HepG2 (cell line): ENCODE measurements around the gene RAB11FIP5. TPM values are rescaled to one million over a fixed set of nuclear protein-coding genes. Genes with fewer than 3 reads are reported as not detected.
A peak's percentile ranks its signal among the peaks of the same experiment; 100 is the strongest.

Experiments
- ATF1 ChIP-seq: IDR thresholded peaks from 2 replicates; pipeline ENCODE4 v1.6.1; 2016; ENCODE audit warnings: mild to moderate bottlenecking, control low read depth
- FIP1L1 ChIP-seq: fragments of 200-400 bp; formaldehyde crosslinking; IDR thresholded peaks from 2 replicates; pipeline ENCODE4 v1.6.1; 2018; ENCODE audit warnings: low read depth, mild to moderate bottlenecking, low read length, moderate library complexity, borderline replicate concordance; ENCODE audit not compliant: insufficient read depth
- MATR3 ChIP-seq: sonication (generic); formaldehyde crosslinking; IDR thresholded peaks from 2 replicates; pipeline ENCODE4 v1.4.0; 2020; ENCODE audit warnings: missing genetic modification reagents
- MXD3 ChIP-seq: IDR thresholded peaks from 2 replicates; pipeline ENCODE4 v1.6.1; 2016; ENCODE audit warnings: mild to moderate bottlenecking, missing biosample characterization, missing genetic modification reagents
- NFE2 ChIP-seq: sonication (generic); formaldehyde crosslinking; IDR thresholded peaks from 2 replicates; pipeline ENCODE4 v1.4.0; 2020; ENCODE audit warnings: missing genetic modification reagents
- SMAD9 ChIP-seq: sonication (generic); formaldehyde crosslinking; IDR thresholded peaks from 2 replicates; pipeline ENCODE4 v1.5.1; 2020; ENCODE audit warnings: mild to moderate bottlenecking, missing genetic modification reagents
- TRIM22 ChIP-seq: fragments of 450-650 bp; IDR thresholded peaks from 2 replicates; pipeline ENCODE4 v1.6.1; 2017
- ZBTB2 ChIP-seq: sonication (generic); formaldehyde crosslinking; IDR thresholded peaks from 2 replicates; pipeline ENCODE4 v1.8.0; 2022; ENCODE audit warnings: low read depth, missing genetic modification reagents
- ZNF205 ChIP-seq: IDR thresholded peaks from 2 replicates; pipeline ENCODE4 v1.6.1; 2018; ENCODE audit warnings: missing biosample characterization, missing genetic modification reagents
- ZNF253 ChIP-seq: sonication (generic); formaldehyde crosslinking; IDR thresholded peaks from 2 replicates; pipeline ENCODE4 v1.8.0; 2022; ENCODE audit warnings: mild to moderate bottlenecking, missing genetic modification reagents, borderline replicate concordance
- ZNF256 ChIP-seq: sonication (generic); formaldehyde crosslinking; conservative IDR thresholded peaks from 2 replicates; pipeline ENCODE4 v1.4.0; 2020; ENCODE audit warnings: missing genetic modification reagents
- ZNF318 ChIP-seq: sonication (generic); formaldehyde crosslinking; IDR thresholded peaks from 2 replicates; pipeline ENCODE4 v1.4.0; 2020; ENCODE audit warnings: mild to moderate bottlenecking, missing genetic modification reagents
- ZNF343 ChIP-seq: sonication (generic); formaldehyde crosslinking; IDR thresholded peaks from 2 replicates; pipeline ENCODE4 v1.4.0; 2020; ENCODE audit warnings: mild to moderate bottlenecking, missing genetic modification reagents
- ZNF570 ChIP-seq: sonication (generic); formaldehyde crosslinking; IDR thresholded peaks from 2 replicates; pipeline ENCODE4 v1.4.0; 2020; ENCODE audit warnings: mild to moderate bottlenecking, missing genetic modification reagents, borderline replicate concordance
- ZNF749 ChIP-seq: sonication (generic); formaldehyde crosslinking; IDR thresholded peaks from 2 replicates; pipeline ENCODE4 v1.8.0; 2022; ENCODE audit warnings: mild to moderate bottlenecking, missing genetic modification reagents, moderate library complexity, borderline replicate concordance
- ZNF773 ChIP-seq: sonication (generic); formaldehyde crosslinking; IDR thresholded peaks from 2 replicates; pipeline ENCODE4 v1.4.0; 2020; ENCODE audit warnings: missing genetic modification reagents, borderline replicate concordance
- polyA plus RNA-seq, 8 experiments: library from polyadenylated mRNA; depleted of rRNA in 3 of 8; stranded (reverse) in 7 of 8; unstranded in 1 of 8; fragments of >200 nt; fragmentation: Illumina TruSeq in 4 of 8; extraction: Trizol in 4 of 8; gene quantifications; 2 replicates each; pipeline versions ENCODE4 v1.2.1 to v1.2.3, GENCODE V29; 2011 to 2016; ENCODE audit warnings: low read depth in 4 of 8, missing spikeins in 1 of 8, mixed read lengths in 1 of 8; ENCODE audit not compliant: insufficient read depth in 1 of 8
- total RNA-seq, 5 experiments: library from RNA; depleted of rRNA; stranded (reverse); fragments of >200 nt; fragmentation: Illumina TruSeq; extraction: Trizol; gene quantifications; 2 replicates each; pipeline ENCODE4 v1.2.3, GENCODE V29; 2016; ENCODE audit warnings: low read depth in 1 of 5

The RAB11FIP5 gene
- total and polyA plus RNA-seq, 2 of the 13 experiments (the other 11 are each of a cell fraction or from before 2014, with no cell fraction given) = 9.4 to 22.9 TPM

- peak; percentile 63; the same call in 1 of the 2 replicates for TF ChIP-seq MXD3 (CRISPR knock-in tag)
- peak; percentile 69; the same call in 1 of the 2 replicates for TF ChIP-seq NFE2 (CRISPR knock-in tag)
- TF ChIP-seq SMAD9 = no peak
- TF ChIP-seq ZNF749 (CRISPR knock-in tag) = peak; percentile 68; the same call in 1 of the 2 replicates
- TF ChIP-seq ZNF253 (CRISPR knock-in tag) = 0 out of 2 replicates have a peak, but pooled peaks have one; percentile 46
- TF ChIP-seq ZNF318 (CRISPR knock-in tag) = no peak; the same call in 1 of the 2 replicates
- TF ChIP-seq ZNF570 (CRISPR knock-in tag) = 0 out of 2 replicates have a peak, but pooled peaks have one; percentile 29
- no peak for TF ChIP-seq FIP1L1
- TF ChIP-seq ZBTB2 (CRISPR knock-in tag) = no peak
- no peak for TF ChIP-seq MATR3 (CRISPR knock-in tag)
- TF ChIP-seq ZNF205 (CRISPR knock-in tag) = peak; percentile 7; the same call in 1 of the 2 replicates
- TF ChIP-seq ZNF256 (CRISPR knock-in tag) = no peak
- TF ChIP-seq TRIM22 = no peak
- TF ChIP-seq ATF1 (CRISPR knock-in tag) = no peak
- 0 out of 2 replicates have a peak, but pooled peaks have one; percentile 51 for TF ChIP-seq ZNF773 (CRISPR knock-in tag)
- TF ChIP-seq ZNF343 = no peak
Observed at GRCh38 chr2:73070643-73071359, 41.9 kb downstream of the RAB11FIP5 start (continued).
